WTC11 (cell line): ENCODE results near the gene HTRA1. TPM values are rescaled to one million over a fixed set of nuclear protein-coding genes. Genes with fewer than 3 reads are reported as not detected.

ENCODE experiments used
- ATAC-seq: fragments of 200-7000 bp; cut with Tn5 transposase; 2 replicates; pipeline ENCODE4 v1.10.0; 2021; ENCODE audit warnings: mild to moderate bottlenecking, moderate library complexity
- CTCF ChIA-PET: fragments of 300-600 bp; sonication (Branson Sonifier 250); formaldehyde crosslinking; loops from one replicate; lab custom pipeline; 2021; ENCODE audit warnings: antibody characterized with exemption; lab: Charles Lee
- POLR2A ChIA-PET: fragments of 350-600 bp; sonication (Branson Sonifier 250); formaldehyde crosslinking; loops from one replicate; lab custom pipeline; 2021; ENCODE audit warnings: antibody characterized with exemption; lab: Charles Lee
- DNase-seq: peaks from one replicate; pipeline ENCODE4 v3.0.0; 2021; ENCODE audit warnings: low spot score
- H3K27ac Mint-ChIP-seq: 2 replicates; pipeline ENCODE4 v1.8.0; 2021; ENCODE audit warnings: mixed read lengths
- H3K27me3 Mint-ChIP-seq: 2 replicates; pipeline ENCODE4 v1.8.0; 2021; ENCODE audit warnings: low read depth, mild to moderate bottlenecking, moderate library complexity, mixed read lengths
- H3K36me3 Mint-ChIP-seq: 2 replicates; pipeline ENCODE4 v1.8.0; 2021; ENCODE audit warnings: mixed read lengths
- H3K4me1 Mint-ChIP-seq: 2 replicates; pipeline ENCODE4 v1.8.0; 2022; ENCODE audit warnings: mixed read lengths
- H3K4me3 Mint-ChIP-seq: 2 replicates; pipeline ENCODE4 v1.8.0; 2021; ENCODE audit warnings: mild to moderate bottlenecking, moderate library complexity, mixed read lengths
- H3K9me3 Mint-ChIP-seq: 2 replicates; pipeline ENCODE4 v1.8.0; 2021; ENCODE audit warnings: mixed read lengths
- CREB1 ChIP-seq: sonication (generic); formaldehyde crosslinking; IDR thresholded peaks from 2 replicates; pipeline ENCODE4 v1.8.0; 2023; ENCODE audit warnings: mild to moderate bottlenecking, missing genetic modification reagents
- ELF4 ChIP-seq: sonication (generic); formaldehyde crosslinking; IDR thresholded peaks from 2 replicates; pipeline ENCODE4 v1.8.1; 2022; ENCODE audit warnings: low read depth, mild to moderate bottlenecking, moderate library complexity, missing genetic modification reagents
- EMX1 ChIP-seq: fragments of 250-450 bp; sonication (Bioruptor Pico); IDR thresholded peaks from 2 replicates; pipeline ENCODE4 v1.8.0; 2021; ENCODE audit warnings: mild to moderate bottlenecking
- ETV6 ChIP-seq: sonication (generic); formaldehyde crosslinking; IDR thresholded peaks from 2 replicates; pipeline ENCODE4 v1.8.1; 2022; ENCODE audit warnings: mild to moderate bottlenecking, missing genetic modification reagents
- FOXK1 ChIP-seq: sonication (generic); formaldehyde crosslinking; IDR thresholded peaks from 2 replicates; pipeline ENCODE4 v1.8.0; 2022; ENCODE audit warnings: mild to moderate bottlenecking, moderate library complexity, missing genetic modification reagents
- FOXP1 ChIP-seq: sonication (generic); formaldehyde crosslinking; IDR thresholded peaks from 2 replicates; pipeline ENCODE4 v1.8.0; 2022; ENCODE audit warnings: missing genetic modification reagents, mild to moderate bottlenecking, moderate library complexity, borderline replicate concordance
- HMGA2 ChIP-seq: fragments of 250-450 bp; sonication (Bioruptor Pico); IDR thresholded peaks from 2 replicates; pipeline ENCODE4 v1.4.0; 2021; ENCODE audit warnings: mild to moderate bottlenecking, moderate library complexity
- MAX ChIP-seq: sonication (generic); formaldehyde crosslinking; IDR thresholded peaks from 2 replicates; pipeline ENCODE4 v1.8.0; 2022; ENCODE audit warnings: mild to moderate bottlenecking, missing genetic modification reagents
- MXD4 ChIP-seq: fragments of 250-450 bp; sonication (Bioruptor Pico); IDR thresholded peaks from 2 replicates; pipeline ENCODE4 v1.8.0; 2021; ENCODE audit warnings: mild to moderate bottlenecking, moderate library complexity, borderline replicate concordance
- NR2C2 ChIP-seq: sonication (generic); formaldehyde crosslinking; IDR thresholded peaks from 2 replicates; pipeline ENCODE4 v1.8.0; 2022; ENCODE audit warnings: mild to moderate bottlenecking, missing genetic modification reagents
- PRRX2 ChIP-seq: fragments of 250-450 bp; sonication (Bioruptor Pico); IDR thresholded peaks from 2 replicates; pipeline ENCODE4 v1.8.0; 2021; ENCODE audit warnings: mild to moderate bottlenecking
- SP1 ChIP-seq: sonication (generic); formaldehyde crosslinking; conservative IDR thresholded peaks from 2 replicates; pipeline ENCODE4 v1.8.1; 2022; ENCODE audit warnings: missing genetic modification reagents
- TP53 ChIP-seq: sonication (generic); formaldehyde crosslinking; IDR thresholded peaks from 2 replicates; pipeline ENCODE4 v1.8.1; 2023; ENCODE audit warnings: mild to moderate bottlenecking, missing genetic modification reagents
- USF1 ChIP-seq: sonication (generic); formaldehyde crosslinking; IDR thresholded peaks from 2 replicates; pipeline ENCODE4 v1.8.0; 2022; ENCODE audit warnings: mild to moderate bottlenecking, missing genetic modification reagents
- ZNF396 ChIP-seq: fragments of 250-450 bp; sonication (Bioruptor Pico); IDR thresholded peaks from 2 replicates; pipeline ENCODE4 v1.8.0; 2021; ENCODE audit warnings: mild to moderate bottlenecking, moderate library complexity, borderline replicate concordance
- ZNF425 ChIP-seq: fragments of 250-450 bp; sonication (Bioruptor Pico); conservative IDR thresholded peaks from 2 replicates; pipeline ENCODE4 v1.9.0; 2021; ENCODE audit warnings: mild to moderate bottlenecking
- total RNA-seq: library from RNA; stranded (reverse); gene quantifications from 3 replicates; pipeline ENCODE4 v1.2.3, GENCODE V29; 2021
- TF ChIP-seq, protein P1 (sequence below): sonication (generic); formaldehyde crosslinking; IDR thresholded peaks from 2 replicates; pipeline ENCODE4 v1.8.1; 2022; ENCODE audit warnings: low read depth, mild to moderate bottlenecking, moderate library complexity, missing genetic modification reagents, borderline replicate concordance
- TF ChIP-seq, protein P2 (sequence below): sonication (generic); formaldehyde crosslinking; IDR thresholded peaks from 2 replicates; pipeline ENCODE4 v1.8.0; 2022; ENCODE audit warnings: mild to moderate bottlenecking, missing genetic modification reagents
- TF ChIP-seq, protein P3 (sequence below): sonication (generic); formaldehyde crosslinking; IDR thresholded peaks from 2 replicates; pipeline ENCODE4 v1.8.1; 2023; ENCODE audit warnings: mild to moderate bottlenecking, missing genetic modification reagents, moderate library complexity
- TF ChIP-seq, protein P4 (sequence below): sonication (generic); formaldehyde crosslinking; IDR thresholded peaks from 2 replicates; pipeline ENCODE4 v1.8.1; 2023; ENCODE audit warnings: mild to moderate bottlenecking, missing genetic modification reagents

Gene HTRA1
- total RNA-seq, 1 experiment from 2014 or later: 18.3 TPM

- TF ChIP-seq, protein P1, sequence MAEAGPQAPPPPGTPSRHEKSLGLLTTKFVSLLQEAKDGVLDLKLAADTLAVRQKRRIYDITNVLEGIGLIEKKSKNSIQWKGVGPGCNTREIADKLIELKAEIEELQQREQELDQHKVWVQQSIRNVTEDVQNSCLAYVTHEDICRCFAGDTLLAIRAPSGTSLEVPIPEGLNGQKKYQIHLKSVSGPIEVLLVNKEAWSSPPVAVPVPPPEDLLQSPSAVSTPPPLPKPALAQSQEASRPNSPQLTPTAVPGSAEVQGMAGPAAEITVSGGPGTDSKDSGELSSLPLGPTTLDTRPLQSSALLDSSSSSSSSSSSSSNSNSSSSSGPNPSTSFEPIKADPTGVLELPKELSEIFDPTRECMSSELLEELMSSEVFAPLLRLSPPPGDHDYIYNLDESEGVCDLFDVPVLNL: no peak
- no peak for TF ChIP-seq HMGA2 (CRISPR knock-in tag)
- no peak for TF ChIP-seq USF1 (CRISPR knock-in tag)
- TF ChIP-seq SP1 (CRISPR knock-in tag): no peak
- no peak for TF ChIP-seq MAX (CRISPR knock-in tag)
- no peak for TF ChIP-seq ZNF425
- TF ChIP-seq, protein P2, sequence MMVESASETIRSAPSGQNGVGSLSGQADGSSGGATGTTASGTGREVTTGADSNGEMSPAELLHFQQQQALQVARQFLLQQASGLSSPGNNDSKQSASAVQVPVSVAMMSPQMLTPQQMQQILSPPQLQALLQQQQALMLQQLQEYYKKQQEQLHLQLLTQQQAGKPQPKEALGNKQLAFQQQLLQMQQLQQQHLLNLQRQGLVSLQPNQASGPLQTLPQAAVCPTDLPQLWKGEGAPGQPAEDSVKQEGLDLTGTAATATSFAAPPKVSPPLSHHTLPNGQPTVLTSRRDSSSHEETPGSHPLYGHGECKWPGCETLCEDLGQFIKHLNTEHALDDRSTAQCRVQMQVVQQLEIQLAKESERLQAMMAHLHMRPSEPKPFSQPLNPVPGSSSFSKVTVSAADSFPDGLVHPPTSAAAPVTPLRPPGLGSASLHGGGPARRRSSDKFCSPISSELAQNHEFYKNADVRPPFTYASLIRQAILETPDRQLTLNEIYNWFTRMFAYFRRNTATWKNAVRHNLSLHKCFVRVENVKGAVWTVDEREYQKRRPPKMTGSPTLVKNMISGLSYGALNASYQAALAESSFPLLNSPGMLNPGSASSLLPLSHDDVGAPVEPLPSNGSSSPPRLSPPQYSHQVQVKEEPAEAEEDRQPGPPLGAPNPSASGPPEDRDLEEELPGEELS (CRISPR knock-in tag): no peak
- TF ChIP-seq ETV6 (CRISPR knock-in tag): no peak
- TF ChIP-seq, protein P3, sequence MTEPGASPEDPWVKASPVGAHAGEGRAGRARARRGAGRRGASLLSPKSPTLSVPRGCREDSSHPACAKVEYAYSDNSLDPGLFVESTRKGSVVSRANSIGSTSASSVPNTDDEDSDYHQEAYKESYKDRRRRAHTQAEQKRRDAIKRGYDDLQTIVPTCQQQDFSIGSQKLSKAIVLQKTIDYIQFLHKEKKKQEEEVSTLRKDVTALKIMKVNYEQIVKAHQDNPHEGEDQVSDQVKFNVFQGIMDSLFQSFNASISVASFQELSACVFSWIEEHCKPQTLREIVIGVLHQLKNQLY (CRISPR knock-in tag): no peak
- no peak for TF ChIP-seq EMX1 (CRISPR knock-in tag)
Measured at GRCh38 chr10:122497241-122497640, 35.9 kb downstream of the HTRA1 start (continued).

- Mint-ChIP-seq H3K27ac (no peak overlapping the region), H3K36me3 (no peaks in the 10 kb centered on the region), H3K4me1 (peaks cover 8% of the 10 kb centered on the region), H3K4me3 (no peak overlapping the region), H3K27me3 (no peaks in the 10 kb centered on the region), H3K9me3 (no peaks in the 10 kb centered on the region)
- TF ChIP-seq NR2C2 (CRISPR knock-in tag) (no peak), ELF4 (CRISPR knock-in tag) (no peak), CREB1 (CRISPR knock-in tag) (no peak), FOXP1 (CRISPR knock-in tag) (no peak), TP53 (CRISPR knock-in tag) (no peak), PRRX2 (CRISPR knock-in tag) (no peak), FOXK1 (no peak), ZNF396 (no peak), MXD4 (CRISPR knock-in tag) (no peak)
- TF ChIP-seq, protein P4, sequence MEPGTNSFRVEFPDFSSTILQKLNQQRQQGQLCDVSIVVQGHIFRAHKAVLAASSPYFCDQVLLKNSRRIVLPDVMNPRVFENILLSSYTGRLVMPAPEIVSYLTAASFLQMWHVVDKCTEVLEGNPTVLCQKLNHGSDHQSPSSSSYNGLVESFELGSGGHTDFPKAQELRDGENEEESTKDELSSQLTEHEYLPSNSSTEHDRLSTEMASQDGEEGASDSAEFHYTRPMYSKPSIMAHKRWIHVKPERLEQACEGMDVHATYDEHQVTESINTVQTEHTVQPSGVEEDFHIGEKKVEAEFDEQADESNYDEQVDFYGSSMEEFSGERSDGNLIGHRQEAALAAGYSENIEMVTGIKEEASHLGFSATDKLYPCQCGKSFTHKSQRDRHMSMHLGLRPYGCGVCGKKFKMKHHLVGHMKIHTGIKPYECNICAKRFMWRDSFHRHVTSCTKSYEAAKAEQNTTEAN (CRISPR knock-in tag): no peak
- TF ChIP-seq, protein P3 (CRISPR knock-in tag): no peak
- ChIA-PET POLR2A (no interaction called here), CTCF (interaction anchor here (1.2 to 3.2 kb wide), 2 partner anchors 67 kb away, joined by 3 to 10 read pairs; no protein-coding TSS in a partner anchor)
- no peak for DNase-seq
- ATAC-seq: no peak
Measured at GRCh38 chr10:122498521-122498920, 37.2 kb downstream of the HTRA1 start.
